GM23248 (cell line): Measurements from ENCODE around the gene ERI3. TPM values are rescaled to one million over a fixed set of nuclear protein-coding genes. Genes with fewer than 3 reads are reported as not detected.

Experiments used
- DNase-seq: peaks from one replicate; pipeline ENCODE4 v3.0.0-alpha.2; 2015
- H2AFZ ChIP-seq: fragments of 200-600 bp; sonication (generic); 2 replicates; pipeline ENCODE4 v1.6.1; 2016; ENCODE audit warnings: antibody characterized with exemption
- H3F3A ChIP-seq: fragments of 200-600 bp; sonication (generic); 2 replicates; pipeline ENCODE4 v1.6.1; 2016; ENCODE audit warnings: mild to moderate bottlenecking, antibody characterized with exemption, mixed run types; ENCODE audit not compliant: insufficient read depth
- H3K27ac ChIP-seq: fragments of 200-600 bp; sonication (generic); 2 replicates; pipeline ENCODE4 v1.5.1; 2016; ENCODE audit warnings: mild to moderate bottlenecking
- H3K27me3 ChIP-seq: fragments of 200-600 bp; sonication (generic); replicated peaks from 2 replicates; pipeline ENCODE4 v1.6.1; 2016; ENCODE audit warnings: mild to moderate bottlenecking; ENCODE audit not compliant: insufficient read depth
- H3K36me3 ChIP-seq: fragments of 200-600 bp; sonication (generic); 2 replicates; pipeline ENCODE4 v1.6.1; 2016; ENCODE audit warnings: low read depth, mild to moderate bottlenecking
- H3K4me1 ChIP-seq: fragments of 200-600 bp; sonication (generic); 2 replicates; pipeline ENCODE4 v1.6.1; 2016; ENCODE audit warnings: mild to moderate bottlenecking; ENCODE audit not compliant: insufficient read depth
- H3K4me2 ChIP-seq: fragments of 200-600 bp; sonication (generic); one replicate; pipeline ENCODE4 v1.6.1; 2016; ENCODE audit warnings: mild to moderate bottlenecking; ENCODE audit not compliant: unreplicated experiment
- H3K4me3 ChIP-seq: fragments of 200-600 bp; sonication (generic); 2 replicates; pipeline ENCODE4 v1.5.1; 2016; ENCODE audit warnings: mild to moderate bottlenecking
- H3K79me2 ChIP-seq: fragments of 200-600 bp; sonication (generic); 2 replicates; pipeline ENCODE4 v1.6.1; 2016; ENCODE audit warnings: mild to moderate bottlenecking; ENCODE audit not compliant: insufficient read depth
- H3K9ac ChIP-seq: fragments of 200-600 bp; sonication (generic); 2 replicates; pipeline ENCODE4 v1.6.1; 2016; ENCODE audit warnings: mild to moderate bottlenecking
- H3K9me2 ChIP-seq: fragments of 200-600 bp; sonication (generic); 2 replicates; pipeline ENCODE4 v1.6.1; 2016; ENCODE audit warnings: mixed run types, mild to moderate bottlenecking, moderate library complexity; ENCODE audit not compliant: insufficient read depth
- H3K9me3 ChIP-seq: fragments of 200-600 bp; sonication (generic); one replicate; pipeline ENCODE4 v1.6.1; 2017; ENCODE audit warnings: low read depth
- H4K20me1 ChIP-seq: fragments of 200-600 bp; sonication (generic); 2 replicates; pipeline ENCODE4 v1.6.0; 2016; ENCODE audit not compliant: insufficient read depth
- EZH2 ChIP-seq: fragments of 200-600 bp; sonication (generic); IDR thresholded peaks from 2 replicates; pipeline ENCODE4 v1.6.1; 2018; ENCODE audit warnings: antibody characterized with exemption, mild to moderate bottlenecking; ENCODE audit not compliant: insufficient read depth, poor library complexity, severe bottlenecking
- EZH2phosphoT487 ChIP-seq: fragments of 200-600 bp; sonication (generic); IDR thresholded peaks from 2 replicates; pipeline ENCODE4 v1.6.1; 2018; ENCODE audit warnings: antibody characterized with exemption, moderate library complexity, mild to moderate bottlenecking, low read depth; ENCODE audit not compliant: insufficient read depth
- WGBS, 2 experiments: methylation state at CpG; one replicate each; pipeline ENCODE4 v1.1.6; 2015 to 2017; ENCODE audit warnings: low lambda C conversion rate in 2 of 2, low coverage in 1 of 2; ENCODE audit errors: missing lambda C conversion rate in 2 of 2; 5-methylcytosine and 5-hydroxymethylcytosine counted together
- in situ Hi-C: fragments of 300-500 bp; cut with MboI; formaldehyde crosslinking; loops from 2 replicates; pipeline ENCODE4 v1.15.0; 2020
- polyA plus RNA-seq: library from polyadenylated mRNA; unstranded; fragments of >200 nt; fragmentation: Nextera tagmentation; extraction: Ambion mirVana; gene quantifications from 2 replicates; pipeline ENCODE4 v1.2.1, GENCODE V29; 2016
- total RNA-seq: library from RNA; depleted of rRNA; stranded (reverse); fragments of >200 nt; shearing (Covaris generic); gene quantifications from 2 replicates; pipeline ENCODE4 v1.2.3, GENCODE V29; 2014

The ERI3 gene
- total and polyA plus RNA-seq, 2 experiments from 2014 or later: 51.2 to 83.4 TPM

- no peaks in the 10 kb centered on the region for H3K27me3 ChIP-seq
- 95 to 97% methylated on average over 6 of the region's 6 CpGs for WGBS, 2 experiments
These were observed 92.6 kb downstream of the ERI3 start for GRCh38 chr1:44262414-44262813.

GRCh38 chr1:44261962-44262361 is 93.1 kb downstream of the ERI3 start:
- Histone ChIP-seq H3K27me3 (no peaks in the 10 kb centered on the region), H3K4me1 (no peaks in the 10 kb centered on the region), H3K36me3 (no peaks in the 10 kb centered on the region), H3K9me2 (no peaks in the 10 kb centered on the region), H3K4me2 (no peak overlapping the region), H3K4me3 (no peak overlapping the region), H3F3A (no peaks in the 10 kb centered on the region), H4K20me1 (no peaks in the 10 kb centered on the region; the same call in 1 of the 2 replicates), H3K79me2 (no peaks in the 10 kb centered on the region), H3K9ac (no peak overlapping the region), H3K9me3 (no peaks in the 10 kb centered on the region), H3K27ac (no peak overlapping the region), H2AFZ (no peak overlapping the region)
- 79 to 84% methylated on average over 5 of the region's 5 CpGs for WGBS, 2 experiments
- TF ChIP-seq EZH2phosphoT487 (no peak), EZH2 (no peak)
- in situ Hi-C loops: no loop called here
- DNase-seq: no peak

More at GRCh38 chr1:44262414-44262813, 92.6 kb downstream of the ERI3 start:
- in situ Hi-C loops: no loop called here
- DNase-seq: no peak
- Histone ChIP-seq H3K9me3 (no peaks in the 10 kb centered on the region), H2AFZ (no peak overlapping the region), H3K27ac (no peak overlapping the region), H3K79me2 (no peaks in the 10 kb centered on the region), H3K4me3 (no peak overlapping the region), H3K9me2 (no peaks in the 10 kb centered on the region), H3K4me1 (no peaks in the 10 kb centered on the region), H4K20me1 (no peaks in the 10 kb centered on the region; the same call in 1 of the 2 replicates), H3K4me2 (no peak overlapping the region), H3F3A (no peaks in the 10 kb centered on the region), H3K36me3 (no peaks in the 10 kb centered on the region), H3K9ac (no peak overlapping the region)
- TF ChIP-seq EZH2phosphoT487 (no peak), EZH2 (no peak)

DNA sequence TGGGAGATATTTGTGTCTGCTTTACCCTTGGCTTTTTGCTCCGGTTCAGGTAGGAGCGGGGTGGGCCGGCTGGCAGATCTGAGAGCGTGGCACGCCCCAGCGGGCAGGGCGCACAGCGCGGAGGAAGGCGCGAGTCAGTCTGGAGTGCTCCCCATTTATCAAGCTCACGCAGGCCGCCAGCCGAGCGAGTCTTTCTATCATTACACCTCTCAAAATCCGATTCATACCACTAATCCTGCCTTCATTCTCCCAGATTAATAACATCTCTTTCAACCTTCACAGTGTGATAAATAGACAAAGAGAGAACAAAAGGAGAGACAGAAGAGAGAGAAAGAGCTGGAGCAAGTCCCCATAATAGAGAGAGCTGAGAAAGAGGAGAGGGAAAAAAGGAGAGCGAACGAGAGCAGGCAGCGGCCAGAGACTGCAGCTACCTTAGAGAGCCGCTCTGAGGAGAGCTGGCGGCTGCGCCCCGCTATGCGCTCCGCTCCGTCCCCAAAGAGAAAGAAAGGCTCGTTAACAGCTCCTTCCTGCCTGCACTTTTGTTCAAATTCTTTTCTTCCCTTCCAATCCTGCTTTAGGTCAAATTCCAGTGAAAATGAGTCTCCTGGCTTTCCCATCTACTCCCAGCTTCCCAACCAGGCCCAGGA is 93.8 kb downstream of the ERI3 start:
- Histone ChIP-seq H3K4me1 (no peaks in the 10 kb centered on the region), H3K4me2 (no peak overlapping the region), H3K27ac (no peak overlapping the region), H3K9me3 (no peaks in the 10 kb centered on the region), H2AFZ (no peak overlapping the region), H3K9ac (no peak overlapping the region), H4K20me1 (no peaks in the 10 kb centered on the region; the same call in 1 of the 2 replicates), H3F3A (no peaks in the 10 kb centered on the region), H3K36me3 (no peaks in the 10 kb centered on the region), H3K27me3 (no peaks in the 10 kb centered on the region), H3K4me3 (no peak overlapping the region), H3K79me2 (no peaks in the 10 kb centered on the region), H3K9me2 (no peaks in the 10 kb centered on the region)
- no peak for DNase-seq
- in situ Hi-C loops: no loop called here
- WGBS, 2 experiments: 95% methylated on average over 27 of the region's 27 CpGs
- TF ChIP-seq EZH2 (no peak), EZH2phosphoT487 (no peak)

GRCh38 chr1:44260792-44261170 is 94.3 kb downstream of the ERI3 start:
- no peak overlapping the region for H3K27ac ChIP-seq
- TF ChIP-seq EZH2: no peak
- no peak for TF ChIP-seq EZH2phosphoT487
- H3K4me3 ChIP-seq: no peak overlapping the region
- no peaks in the 10 kb centered on the region for H3K36me3 ChIP-seq
- no peaks in the 10 kb centered on the region; the same call in 1 of the 2 replicates for H4K20me1 ChIP-seq
- no peaks in the 10 kb centered on the region for H3K4me1 ChIP-seq
- no peak overlapping the region for H2AFZ ChIP-seq
- no peaks in the 10 kb centered on the region for H3F3A ChIP-seq
- H3K9me3 ChIP-seq: no peaks in the 10 kb centered on the region
- no peaks in the 10 kb centered on the region for H3K27me3 ChIP-seq
- no peaks in the 10 kb centered on the region for H3K79me2 ChIP-seq
- no peak overlapping the region for H3K9ac ChIP-seq
- DNase-seq: no peak
- no peak overlapping the region for H3K4me2 ChIP-seq
- no peaks in the 10 kb centered on the region for H3K9me2 ChIP-seq
- 88 to 89% methylated on average over 4 of the region's 4 CpGs for WGBS, 2 experiments
- in situ Hi-C loops: no loop called here

GRCh38 chr1:44259090-44259489 is 96.0 kb downstream of the ERI3 start:
- H3K27ac ChIP-seq: no peak overlapping the region
- H3F3A ChIP-seq: no peaks in the 10 kb centered on the region
- H3K4me3 ChIP-seq: no peak overlapping the region
- no peaks in the 10 kb centered on the region for H3K4me1 ChIP-seq
- no peak for DNase-seq
- H4K20me1 ChIP-seq: no peaks in the 10 kb centered on the region; the same call in 1 of the 2 replicates
- no peaks in the 10 kb centered on the region for H3K79me2 ChIP-seq
- no peaks in the 10 kb centered on the region for H3K9me2 ChIP-seq
- 97 to 100% methylated on average over 2 of the region's 2 CpGs for WGBS, 2 experiments
- H3K36me3 ChIP-seq: no peaks in the 10 kb centered on the region
- no peaks in the 10 kb centered on the region for H3K27me3 ChIP-seq
- no peak overlapping the region for H3K4me2 ChIP-seq
- in situ Hi-C loops: no loop called here
- H3K9me3 ChIP-seq: no peaks in the 10 kb centered on the region
- no peak overlapping the region for H2AFZ ChIP-seq
- TF ChIP-seq EZH2 (no peak), EZH2phosphoT487 (no peak)
- H3K9ac ChIP-seq: no peak overlapping the region
